ENCODE measurements around the gene ZNF334.
A peak's percentile ranks its signal among the peaks of the same experiment; 100 is the strongest.

The ZNF334 gene

DNA sequence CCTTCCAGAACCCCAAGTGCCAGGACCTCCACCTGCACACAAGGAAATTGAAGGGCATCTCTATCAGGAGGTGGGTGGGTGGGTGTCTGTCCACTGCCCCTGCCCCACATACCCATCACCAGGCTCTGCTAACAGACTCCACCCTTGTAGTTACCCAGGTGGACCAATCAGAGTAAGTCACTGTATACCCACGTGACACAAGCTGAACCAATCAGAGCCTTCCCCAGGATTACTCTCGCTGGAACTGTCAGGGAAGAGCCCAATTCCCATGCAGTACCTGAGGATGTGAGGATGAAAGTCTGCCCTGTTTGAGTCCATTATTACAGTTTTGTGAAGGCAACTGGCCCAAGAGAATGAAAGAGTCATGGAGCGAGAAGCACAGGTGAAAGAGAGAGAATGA is 32.9 kb upstream of the ZNF334 start:
- no peak for DNase-seq

DNA sequence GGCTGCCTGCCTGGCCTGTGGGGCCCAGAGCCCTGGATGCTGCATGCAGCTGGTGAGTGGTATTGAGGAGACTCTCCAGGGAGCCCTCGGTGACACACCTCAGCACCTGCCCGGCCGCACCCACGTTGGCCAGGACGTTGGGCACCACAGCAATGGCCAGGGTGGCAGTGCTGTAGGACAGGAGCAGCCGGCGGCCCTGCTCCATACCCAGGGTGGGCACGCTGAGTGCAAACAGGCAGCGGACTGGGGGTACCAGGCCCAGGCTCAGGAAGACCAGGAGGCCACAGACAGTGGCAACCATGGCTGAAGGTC is 32.4 kb upstream of the ZNF334 start:
- DNase-seq = no peak

DNA sequence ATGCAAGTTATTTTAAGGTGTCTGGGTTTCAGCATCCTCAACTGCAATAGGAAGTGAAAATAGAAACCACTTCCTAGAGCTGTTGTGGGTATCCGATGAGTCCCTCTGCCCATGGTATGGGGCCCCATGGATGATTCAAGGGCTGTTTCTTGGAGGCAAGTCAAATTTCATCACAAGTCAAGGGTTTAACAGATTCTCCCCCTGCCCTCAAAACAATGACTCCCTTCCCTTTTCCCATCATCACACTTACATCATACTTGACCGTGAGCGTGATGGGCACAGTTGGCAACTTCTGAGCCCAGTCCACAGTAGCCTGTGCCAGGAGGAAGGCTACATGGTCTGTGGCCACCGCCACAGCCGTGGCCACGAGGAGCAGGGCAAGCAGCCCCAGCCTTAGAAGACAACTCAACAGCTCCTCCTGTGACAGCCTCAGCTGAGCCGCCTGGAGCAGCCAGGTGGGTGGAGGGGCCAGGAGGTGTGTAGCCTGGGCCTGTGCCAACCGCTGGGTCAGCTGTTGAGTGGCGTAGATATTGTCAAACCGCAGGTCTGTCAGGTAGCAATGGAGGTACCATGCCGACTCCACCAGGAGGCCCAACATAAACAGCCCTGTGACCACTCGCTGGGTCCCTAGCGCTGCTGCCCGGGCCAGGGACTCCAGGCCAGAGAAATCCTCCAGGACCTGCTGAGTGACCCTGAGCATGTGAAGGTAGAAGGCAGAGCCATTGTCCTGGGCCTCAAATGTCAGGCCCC is 31.9 kb upstream of the ZNF334 start:
- peak in 3 of 58 donors; percentile 13 to 32 (median 18) for DNase-seq

DNA sequence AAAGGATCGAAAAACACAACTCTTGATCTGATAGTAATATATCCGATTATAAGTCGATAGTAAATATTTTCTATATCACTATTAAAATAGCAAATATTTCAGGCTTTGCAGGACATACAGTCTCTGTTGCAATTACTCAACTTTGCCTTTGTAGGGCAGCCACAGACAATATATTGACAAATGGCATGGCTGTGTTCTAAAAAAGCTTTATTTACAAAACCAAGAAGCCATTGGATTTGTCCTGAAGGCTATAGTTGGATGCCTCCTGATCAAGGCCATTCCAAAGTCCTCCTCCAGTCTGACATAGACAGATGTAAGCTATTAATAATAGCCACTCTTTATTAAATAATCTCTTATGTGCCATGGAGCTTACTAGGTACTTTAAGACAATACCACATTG is 31.2 kb upstream of the ZNF334 start:
- DNase-seq = no peak

DNA sequence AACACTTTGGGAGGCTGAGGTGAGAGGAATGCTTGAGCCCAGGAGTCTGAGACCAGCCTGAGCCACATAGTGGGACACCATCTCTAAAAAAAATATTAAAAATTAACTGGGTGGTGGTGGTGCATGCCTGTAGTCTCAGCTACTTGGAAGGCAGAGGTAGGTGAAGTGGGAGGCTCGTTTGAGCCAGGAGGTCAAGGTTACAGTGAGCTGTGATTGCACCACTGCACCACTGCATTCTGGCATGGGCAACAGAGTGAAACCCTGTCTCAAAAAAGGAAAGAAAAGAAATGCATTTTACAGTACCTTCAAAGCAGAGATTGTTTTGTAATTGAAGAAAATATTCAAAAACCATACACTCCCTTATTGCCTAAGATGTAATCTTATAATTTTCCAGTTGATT is 30.6 kb upstream of the ZNF334 start:
- DNase-seq = no peak

DNA sequence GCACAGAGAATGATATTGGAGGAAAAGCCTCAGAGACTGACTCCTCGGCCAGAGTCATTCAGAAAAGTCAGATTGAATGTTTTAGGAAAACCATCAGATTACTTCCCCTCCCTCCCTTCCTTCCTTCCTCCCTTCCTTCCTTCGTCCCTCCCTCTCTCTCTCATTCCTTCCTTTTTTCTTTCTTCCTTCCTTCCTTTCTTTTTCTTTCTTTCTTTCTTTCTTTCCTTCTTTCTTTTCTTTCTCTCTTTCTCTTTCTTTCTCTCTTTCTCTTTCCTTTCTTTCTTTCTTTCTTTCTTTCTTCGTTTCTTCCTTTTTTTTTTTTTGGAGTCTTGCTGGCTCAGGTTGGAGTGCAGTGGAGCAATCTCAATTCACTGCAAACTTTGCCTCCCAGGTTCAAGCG is 29.7 kb upstream of the ZNF334 start:
- DNase-seq = no peak

DNA sequence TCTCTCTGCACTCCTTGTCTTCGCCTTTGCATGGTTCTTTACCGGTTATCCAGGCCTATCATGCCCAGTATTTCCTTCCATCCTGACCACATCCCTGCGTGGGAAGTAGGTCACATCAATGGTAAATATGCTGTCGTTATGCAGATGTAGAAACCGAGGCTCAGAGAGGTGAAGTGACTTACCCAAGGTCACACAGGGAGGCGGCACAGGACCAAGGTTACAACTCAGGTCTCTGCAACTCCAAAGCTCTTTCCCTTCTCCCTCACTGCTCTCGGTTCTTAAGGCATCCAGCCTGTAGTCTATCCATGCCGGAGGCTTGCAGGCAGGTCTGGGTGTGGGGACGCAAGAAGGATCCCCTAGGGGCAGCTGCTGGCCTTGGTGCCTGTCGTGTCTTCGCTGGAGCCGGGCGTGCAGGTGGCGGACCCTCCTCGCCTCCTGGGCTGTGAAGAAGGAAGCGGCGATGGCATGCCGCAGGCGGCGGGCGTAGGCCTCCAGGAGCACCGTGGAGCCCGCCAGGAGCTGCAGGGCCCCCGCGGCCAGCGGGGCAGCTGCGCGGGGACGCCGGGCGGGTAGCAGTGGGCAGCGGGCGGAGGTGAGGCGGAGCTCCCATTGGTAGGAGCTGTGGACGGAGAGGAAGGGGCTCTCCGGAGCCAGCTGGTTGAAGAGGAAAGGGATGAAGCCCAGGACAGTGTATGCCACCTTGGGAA is 28.0 kb upstream of the ZNF334 start:
- no peak for DNase-seq

DNA sequence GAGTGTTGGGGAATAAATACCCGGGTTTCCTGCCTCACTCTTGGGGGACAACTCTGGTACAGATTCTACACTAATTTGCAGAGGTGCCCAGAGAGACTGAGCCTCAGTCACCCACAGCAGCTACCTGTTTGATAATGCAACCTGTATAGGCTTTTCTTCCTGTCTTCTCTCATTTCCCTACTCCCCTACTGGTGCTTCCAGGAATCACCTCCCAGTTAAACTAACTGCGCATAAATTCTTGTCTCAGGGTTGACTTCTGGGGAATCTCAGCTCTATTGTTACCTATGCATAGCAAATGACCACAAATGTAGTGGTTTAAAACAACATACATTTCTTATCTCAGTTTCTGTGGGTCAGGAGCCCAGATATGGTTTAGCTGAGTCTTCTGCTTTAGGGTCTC is 25.8 kb upstream of the ZNF334 start:
- DNase-seq = no peak

DNA sequence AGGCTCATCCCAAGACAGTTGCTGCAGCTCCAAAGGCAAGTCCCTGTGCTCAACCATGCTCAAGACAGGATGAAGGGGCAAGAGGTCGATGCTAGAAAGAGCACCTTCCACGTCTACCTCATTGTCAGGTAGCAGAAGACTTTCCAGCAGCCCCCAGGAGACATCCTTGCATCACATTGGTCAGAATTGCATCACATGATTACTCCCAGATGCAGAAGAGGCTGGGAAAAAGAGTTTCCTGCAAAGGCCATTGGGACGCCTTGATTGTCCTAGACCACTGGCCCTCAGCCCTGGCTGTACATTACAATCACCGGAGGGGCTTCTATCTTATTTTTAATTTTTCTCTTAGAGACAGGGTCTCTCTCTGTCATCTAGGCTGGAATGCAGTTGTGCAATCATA is 17.3 kb upstream of the ZNF334 start:
- DNase-seq = no peak

DNA sequence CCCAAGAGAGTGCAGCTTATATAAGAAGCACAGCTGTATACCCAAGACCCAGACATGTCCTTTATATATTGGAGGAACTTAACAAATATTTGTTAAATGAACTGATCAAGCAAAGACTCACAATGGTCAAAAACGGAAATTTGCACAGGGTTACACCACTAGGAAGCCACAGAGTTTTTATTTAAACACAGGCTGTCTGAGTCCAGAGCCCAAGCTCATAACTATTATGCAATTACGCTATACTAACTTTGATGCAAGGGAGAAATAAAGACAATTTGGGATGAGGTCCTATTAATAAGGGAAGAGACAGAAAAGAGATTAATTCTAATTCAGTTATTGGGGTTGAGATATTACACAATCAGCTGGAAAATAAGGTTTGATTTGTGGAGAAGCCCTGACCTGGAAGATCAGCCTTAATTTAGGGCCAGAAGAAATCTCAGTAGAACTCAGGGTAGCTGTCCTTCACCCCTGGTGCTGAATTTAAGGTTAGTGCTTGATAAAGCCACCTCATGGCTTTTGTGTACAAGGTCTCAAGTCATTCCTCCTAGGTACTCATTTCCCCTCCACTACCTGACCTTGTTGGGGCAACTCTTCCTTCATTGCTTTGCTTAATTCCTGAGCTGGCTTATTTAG is 10.5 kb upstream of the ZNF334 start:
- no peak for DNase-seq

DNA sequence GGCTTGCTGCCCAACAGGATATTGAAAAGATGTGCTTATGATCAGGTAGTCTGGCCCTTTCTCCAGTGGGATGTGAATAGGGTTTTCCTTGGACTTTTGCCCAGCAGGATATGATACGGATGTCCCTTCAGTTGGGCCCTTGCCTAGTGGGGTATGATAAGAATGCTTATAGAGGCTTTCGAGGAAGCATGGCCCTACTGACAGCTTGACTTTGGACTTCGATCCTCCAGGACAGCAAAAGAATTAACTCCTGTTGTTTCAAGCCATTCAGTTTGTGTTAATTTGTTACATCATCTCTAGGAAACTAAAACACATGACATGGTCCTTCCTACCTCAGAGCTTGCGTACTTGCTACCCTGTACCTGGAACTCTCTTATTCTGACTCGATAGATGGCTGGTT is 9.7 kb upstream of the ZNF334 start:
- DNase-seq = no peak

DNA sequence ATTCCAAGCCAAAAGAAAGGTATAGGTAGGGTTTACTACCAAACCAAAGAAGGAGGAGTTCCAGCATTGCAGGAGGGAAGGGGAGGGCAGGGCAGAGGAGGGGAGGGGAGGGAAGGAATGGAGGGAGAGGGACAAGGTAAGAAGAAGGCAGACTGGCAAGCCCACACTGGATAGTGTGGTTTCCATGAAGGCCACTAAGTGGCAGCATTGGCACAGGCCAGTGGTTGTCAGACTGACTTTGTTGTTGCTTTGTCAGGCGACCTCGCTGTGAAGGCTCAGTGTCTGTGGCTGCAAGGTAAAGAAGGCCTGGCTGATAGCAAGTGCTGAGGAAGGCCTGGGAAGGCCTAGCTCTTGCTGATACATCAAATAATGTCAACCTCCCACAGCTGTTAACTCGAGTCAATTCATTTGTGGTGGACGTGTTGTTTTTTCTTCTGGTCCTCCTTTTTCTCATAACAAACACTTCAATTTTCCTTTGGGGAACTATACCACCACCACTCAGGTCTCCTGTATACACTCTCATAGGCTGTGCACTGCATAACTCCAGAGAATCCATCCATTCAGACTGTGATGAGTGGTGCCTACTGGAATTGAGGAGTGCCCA is 7.7 kb upstream of the ZNF334 start:
- DNase-seq = peak in 41 of 58 donors; percentile 2 to 72 (median 19)

DNA sequence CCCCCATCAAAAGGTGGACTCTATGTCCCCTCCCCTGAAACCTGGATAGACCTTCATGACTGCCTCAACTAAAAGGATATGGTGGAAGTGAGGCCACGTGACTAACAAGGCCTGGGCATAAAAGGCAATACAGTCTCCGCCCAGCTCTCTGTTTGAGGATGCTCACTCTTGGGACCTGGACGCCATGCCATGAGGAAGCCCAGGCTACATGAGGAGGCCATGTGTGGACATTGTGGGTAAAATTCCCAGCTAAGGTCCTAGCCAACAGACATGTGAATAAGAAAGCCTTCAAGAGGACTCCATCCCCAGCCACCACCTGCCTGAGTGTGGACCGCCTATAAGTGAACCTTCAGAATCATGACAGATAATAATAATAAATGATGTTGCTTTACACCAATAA is 7.2 kb upstream of the ZNF334 start:
- DNase-seq = no peak

DNA sequence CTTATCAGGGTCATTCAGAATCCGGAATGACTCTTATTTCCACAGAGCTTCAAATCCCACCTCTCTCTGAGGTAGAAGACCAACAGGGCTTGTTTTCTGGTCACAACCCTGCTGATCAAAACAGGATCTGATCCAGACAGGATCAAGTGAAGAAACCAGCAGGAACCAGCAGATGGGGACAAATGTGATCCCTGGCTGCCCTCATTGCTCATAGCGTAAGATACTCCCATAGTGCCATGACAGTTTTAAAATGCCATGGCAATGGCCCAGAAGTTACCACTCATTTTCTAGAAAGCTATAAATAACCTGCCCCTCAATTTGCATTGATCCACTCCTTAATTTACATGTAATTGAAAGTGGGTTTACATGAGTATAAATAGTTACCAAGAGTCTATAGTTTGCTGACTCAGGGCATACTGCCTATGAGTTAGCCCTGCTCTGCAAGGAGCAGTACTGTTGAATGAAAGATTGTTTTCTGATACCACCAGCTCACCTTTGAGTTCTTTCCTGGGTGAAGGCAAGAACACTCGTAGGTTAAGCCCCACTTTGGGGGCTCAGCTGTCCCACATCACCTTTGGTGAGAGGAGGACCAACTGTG is 6.2 kb upstream of the ZNF334 start:
- DNase-seq = no peak

DNA sequence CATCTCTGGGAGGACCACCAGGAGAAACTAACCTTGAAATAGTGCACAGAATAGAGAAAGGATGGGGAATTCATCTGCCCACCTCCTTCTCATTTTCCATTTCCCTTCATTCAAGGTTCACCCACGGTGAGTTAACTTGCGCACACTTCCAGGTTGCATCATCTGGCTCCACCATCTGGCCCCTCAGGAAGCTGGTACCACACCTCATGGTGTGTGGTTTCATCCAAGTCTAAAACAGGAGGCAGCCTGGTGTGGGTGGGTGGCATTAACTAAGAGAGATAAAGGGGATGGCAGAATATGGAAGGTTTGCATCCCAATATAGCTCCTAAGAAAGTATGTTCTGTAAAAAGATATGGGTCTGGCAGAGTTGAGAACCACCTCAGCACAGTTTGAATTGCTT is 3.8 kb downstream of the ZNF334 start:
- peak in 26 of 58 donors; percentile 1 to 54 (median 8) for DNase-seq

DNA sequence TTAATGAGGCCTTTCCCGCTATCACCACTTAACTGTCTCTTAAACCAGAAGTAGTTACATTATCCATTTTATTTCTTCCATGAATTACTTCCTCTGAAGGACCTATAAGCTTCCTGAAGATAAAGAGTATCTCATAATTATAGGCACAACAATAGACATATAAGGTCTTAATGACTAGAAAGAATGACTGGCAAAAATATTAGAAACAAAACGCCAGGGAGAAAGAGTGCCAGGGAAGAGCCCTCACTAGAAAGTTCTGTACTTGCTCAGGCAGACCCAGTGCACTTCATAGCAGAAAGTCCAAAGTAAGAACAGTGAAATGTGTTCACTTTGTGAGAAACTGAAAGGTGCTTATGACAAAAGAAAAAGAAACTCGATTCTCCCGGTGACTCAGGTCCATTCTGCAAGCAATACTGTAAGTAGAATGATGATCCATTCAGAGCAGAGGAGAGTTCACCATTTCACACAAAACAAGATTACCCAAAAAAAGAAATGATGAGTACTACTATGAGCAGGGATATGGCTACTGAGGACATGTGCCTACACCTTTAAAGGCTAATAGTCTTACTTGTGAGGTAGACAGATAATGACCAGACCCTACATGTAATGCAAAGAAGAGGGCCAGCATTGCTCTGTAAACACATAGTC is 5.5 kb downstream of the ZNF334 start:
- DNase-seq = no peak

DNA sequence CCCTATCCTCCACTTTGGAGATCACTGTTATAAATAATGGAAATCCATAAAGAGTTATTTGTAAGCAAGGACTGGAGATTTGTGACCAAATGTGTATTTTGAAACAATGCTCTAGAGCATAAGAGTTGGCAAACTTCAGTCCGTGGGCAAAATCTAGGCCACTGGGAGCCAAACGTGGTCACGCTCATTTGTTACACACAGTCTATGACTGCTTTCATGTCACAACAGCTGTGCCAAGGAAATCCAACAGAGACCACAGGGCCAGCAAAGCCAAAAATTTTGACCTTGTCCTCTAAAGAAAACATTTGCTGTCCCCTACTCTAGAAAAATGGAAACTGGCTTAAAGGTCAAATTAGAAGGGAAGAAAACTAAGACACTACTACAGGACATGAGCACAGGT is 7.9 kb downstream of the ZNF334 start:
- no peak for DNase-seq

DNA sequence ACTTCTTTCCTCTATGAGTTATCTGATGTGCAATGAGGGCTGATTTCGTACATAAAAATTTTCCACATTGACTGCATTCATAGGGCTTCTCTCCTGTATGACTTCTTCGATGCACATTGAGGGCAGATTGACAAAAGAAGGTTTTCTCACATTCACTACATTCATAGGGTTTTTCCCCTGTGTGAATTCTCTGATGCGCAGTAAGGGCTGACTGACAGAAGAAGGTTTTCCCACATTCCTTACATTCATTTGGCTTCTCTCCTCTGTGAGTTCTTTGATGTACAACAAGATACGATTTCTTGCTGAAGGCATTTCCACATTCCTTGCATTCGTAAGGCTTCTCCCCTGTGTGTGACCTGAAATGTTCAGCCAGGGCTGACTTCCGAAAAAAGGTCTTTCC is 11.4 kb downstream of the ZNF334 start:
- DNase-seq = no peak

DNA sequence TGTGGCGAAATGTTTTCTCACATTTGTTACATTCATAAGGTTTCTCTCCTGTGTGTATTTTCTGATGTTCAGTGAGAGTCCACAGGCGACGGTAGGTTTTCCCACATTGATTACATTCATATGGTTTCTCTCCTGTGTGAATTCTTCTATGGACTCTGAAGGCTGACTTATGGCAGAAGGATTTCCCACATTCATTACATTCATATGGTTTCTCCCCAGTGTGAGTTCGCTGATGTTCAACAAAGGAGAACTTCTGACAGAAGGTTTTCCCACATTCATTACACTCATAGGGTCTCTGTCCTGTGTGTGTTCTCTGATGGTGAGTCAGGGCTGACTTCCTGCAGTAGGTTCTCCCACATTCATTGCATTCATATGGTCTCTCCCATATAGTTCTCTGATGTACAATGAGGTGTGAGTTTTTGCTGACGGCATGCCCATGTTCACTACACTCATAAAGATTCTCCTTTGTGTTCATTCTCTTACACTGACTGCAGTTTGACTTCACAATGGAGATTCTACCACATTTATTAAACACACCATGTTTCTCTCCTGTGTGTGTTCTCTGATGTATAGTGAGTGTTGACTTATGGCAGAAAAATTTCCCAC is 11.9 kb downstream of the ZNF334 start:
- no peak for DNase-seq

DNA sequence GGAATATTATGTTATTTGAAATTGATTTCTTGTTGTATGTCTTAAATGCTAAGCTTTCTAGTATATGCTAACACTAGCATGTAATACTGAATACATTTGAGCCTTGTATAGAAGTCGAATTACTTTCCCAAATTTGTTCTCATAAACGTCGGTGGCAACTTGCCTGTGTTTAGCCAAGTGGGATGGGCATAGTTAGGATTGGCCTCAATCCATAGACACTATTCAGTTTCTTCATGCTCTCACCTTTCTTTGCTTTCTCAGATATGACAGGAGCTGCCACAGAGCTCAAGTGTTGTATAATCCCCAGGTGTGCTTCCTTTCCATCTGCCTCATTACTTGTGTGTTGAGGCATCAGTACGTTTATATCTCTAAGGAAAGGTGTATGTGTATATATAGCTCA is 19.3 kb downstream of the ZNF334 start:
- DNase-seq = no peak

DNA sequence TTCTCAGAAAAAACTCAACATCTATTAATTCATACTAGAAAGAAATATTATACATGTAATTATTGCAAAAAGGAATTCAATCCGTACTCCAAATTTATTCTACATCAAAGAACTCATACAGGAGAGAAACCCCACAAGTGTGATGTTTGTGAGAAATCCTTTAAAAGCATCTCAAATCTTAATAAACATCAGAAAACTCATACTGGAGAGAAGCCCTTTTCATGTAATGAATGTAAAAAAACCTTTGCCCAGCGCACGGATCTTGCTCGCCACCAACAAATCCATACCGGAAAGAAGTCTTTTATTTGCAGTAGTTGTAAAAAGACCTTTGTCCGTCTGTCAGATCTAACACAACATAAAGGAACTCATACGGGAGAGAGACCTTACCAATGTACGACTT is 22.0 kb downstream of the ZNF334 start:
- no peak for DNase-seq

Data from anterior cingulate cortex (tissue), 58 donors.